ENCODE results near the gene MROH8.
A peak's percentile ranks its signal among the peaks of the same experiment; 100 is the strongest.

Gene MROH8

GRCh38 chr20:37178839-37179682, at the start of gene MROH8, which contains the start of gene RPN2:
Gene MROH8, minus strand, starts transcription at chr20:37179548.
Gene RPN2, plus strand, starts transcription at chr20:37179330. Its CDS starts 27 bp downstream, at chr20:37179357.
- DNase-seq, result peak; percentile 94

GRCh38 chr20:37228656-37229055, 49.3 kb upstream of the MROH8 start:
- no peak for DNase-seq

DNA sequence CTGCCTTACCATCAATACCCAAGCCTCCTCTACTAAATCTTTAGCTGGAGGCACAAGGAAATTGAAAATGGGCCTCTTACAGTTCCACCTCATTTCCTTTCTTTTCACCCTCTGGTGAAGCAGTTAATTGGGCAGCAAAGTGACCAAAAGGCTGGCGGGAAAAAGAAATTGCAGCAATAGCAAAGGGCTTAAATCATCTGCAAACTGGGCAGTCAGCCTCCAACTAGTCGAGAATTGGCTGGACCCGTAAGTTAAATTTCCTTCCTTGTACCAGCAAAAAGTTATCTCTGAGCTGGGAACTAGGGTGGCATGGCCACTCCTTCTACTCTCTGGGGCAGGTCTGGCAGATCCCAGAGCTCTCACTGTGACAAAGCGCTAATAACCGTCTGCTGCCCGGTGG, 48.7 kb upstream of the MROH8 start:
- no peak for DNase-seq

- DNase-seq, result no peak
These were observed 47.5 kb upstream of the MROH8 start for GRCh38 chr20:37226889-37227288.

- DNase-seq, result no peak
These were observed 45.8 kb upstream of the MROH8 start for GRCh38 chr20:37225146-37225545.

- no peak for DNase-seq
These were observed 43.7 kb upstream of the MROH8 start for GRCh38 chr20:37223053-37223452.

DNA sequence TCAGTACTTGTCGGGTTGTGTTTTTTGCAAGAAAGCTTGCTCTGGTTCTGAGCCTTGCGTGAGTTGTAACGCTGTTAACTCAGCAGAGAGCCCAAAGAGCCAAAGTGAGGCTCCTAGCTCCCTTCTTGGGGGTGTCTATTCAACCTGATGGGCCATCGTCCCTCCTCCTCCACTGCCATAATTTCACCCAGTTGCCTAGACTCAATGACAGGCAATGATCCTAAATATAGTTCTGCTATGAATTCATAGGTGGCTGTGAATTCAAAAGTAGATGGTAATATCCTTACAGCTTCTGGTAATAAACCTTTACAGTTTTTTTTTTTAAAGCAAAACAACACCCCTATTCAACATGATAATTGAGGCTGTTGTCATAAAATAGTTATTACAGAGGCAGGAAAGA, 42.7 kb upstream of the MROH8 start:
- DNase-seq, result no peak

- no peak for DNase-seq
These were observed 41.4 kb upstream of the MROH8 start for GRCh38 chr20:37220731-37221130.

DNA sequence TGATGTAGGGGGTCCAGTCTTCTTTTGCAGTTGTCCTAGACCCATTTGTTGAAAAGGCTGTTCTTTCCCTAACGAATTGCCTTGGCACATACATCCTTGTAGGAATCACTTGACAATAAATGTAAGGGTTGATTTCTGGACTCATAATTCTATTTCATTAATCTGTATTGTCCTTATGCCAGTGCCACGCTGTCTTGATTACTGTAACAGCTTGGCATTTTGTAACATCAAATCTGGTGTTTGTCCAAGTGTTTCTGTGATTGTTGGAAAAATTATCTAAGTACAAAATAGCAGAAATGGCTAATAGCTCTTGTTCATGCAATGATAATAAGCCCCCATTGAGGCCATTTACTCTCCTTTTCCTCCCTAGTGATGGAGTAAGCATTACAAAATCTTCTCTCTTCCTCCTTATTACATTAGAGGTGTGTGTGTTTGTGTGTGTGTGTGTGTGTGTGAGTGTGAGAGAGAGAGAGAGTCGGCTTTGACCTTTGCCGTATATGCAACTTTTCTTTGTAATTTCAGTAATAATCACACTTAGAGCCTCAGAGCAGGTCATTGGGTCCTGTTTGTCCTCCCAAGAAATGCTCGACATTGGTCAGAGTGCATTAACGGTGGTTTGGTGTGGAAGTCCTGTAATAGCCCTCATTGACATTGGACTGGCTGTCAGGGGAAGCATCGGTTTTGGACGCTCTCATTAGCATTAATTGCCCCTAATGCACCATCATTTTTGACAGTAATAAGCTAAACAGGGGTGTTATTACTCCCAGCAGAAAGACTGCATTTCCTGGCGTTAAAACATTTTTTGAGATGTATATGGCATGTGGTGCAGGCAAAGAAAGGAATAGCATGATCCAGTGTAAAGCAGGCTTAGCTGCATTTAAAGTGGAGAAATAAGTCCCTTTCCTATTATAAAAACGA, 40.7 kb upstream of the MROH8 start:
- DNase-seq, result no peak

- no peak for DNase-seq
These were observed 39.6 kb upstream of the MROH8 start for GRCh38 chr20:37218976-37219375.

- no peak for DNase-seq
These were observed 39.1 kb upstream of the MROH8 start for GRCh38 chr20:37218441-37218840.

DNA sequence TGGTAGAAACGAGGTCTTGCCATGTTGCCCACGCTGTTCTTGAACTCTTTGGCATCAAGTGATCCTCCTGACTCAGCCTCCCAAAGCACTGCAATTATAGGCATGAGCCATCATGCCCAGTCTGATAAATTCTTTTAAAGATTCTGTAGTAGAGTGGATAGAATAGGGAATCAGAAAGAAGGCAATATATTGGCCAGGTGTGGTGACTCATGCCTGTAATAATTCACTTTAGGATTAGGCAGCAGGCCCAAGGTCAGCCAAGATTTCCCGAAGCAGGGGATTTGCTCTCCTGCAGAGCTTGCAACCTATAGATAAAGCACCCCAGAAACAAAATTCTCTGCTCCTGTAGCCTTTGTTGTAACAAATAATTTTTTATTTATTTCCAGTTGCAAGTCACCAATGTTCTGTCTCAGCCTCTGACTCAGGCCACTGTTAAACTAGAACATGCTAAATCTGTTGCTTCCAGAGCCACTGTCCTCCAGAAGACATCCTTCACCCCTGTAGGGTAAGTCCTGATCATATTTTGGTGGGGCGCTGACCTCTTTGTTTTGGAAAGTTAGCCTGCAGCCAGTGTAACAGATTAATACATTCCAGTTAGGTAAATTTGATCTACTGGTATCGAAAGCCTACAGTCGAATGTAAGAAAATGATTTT, 30.4 kb upstream of the MROH8 start:
- DNase-seq, result no peak

DNA sequence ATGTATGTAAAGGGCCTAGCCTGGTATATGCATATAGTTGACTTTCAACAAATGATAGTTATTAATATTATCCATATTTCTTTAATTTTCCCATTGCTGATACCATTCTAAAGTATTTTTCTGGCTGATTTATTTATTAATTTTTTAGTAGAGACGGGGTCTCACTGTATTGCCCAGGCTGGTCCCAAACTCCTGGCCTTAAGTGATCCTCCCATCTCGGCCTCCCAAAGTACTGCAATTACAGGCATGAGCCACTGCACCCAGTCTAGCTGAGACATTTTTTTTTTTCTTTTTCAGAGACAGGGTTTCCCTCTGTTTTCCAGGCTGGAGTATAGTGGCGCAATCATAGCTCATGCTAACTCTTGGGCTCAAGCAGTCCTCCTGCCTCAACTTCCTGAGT, 29.8 kb upstream of the MROH8 start:
- no peak for DNase-seq

- no peak for DNase-seq
These were observed 27.8 kb upstream of the MROH8 start for GRCh38 chr20:37207171-37207570.

- DNase-seq, result no peak
These were observed 26.4 kb upstream of the MROH8 start for GRCh38 chr20:37205794-37206193.

DNA sequence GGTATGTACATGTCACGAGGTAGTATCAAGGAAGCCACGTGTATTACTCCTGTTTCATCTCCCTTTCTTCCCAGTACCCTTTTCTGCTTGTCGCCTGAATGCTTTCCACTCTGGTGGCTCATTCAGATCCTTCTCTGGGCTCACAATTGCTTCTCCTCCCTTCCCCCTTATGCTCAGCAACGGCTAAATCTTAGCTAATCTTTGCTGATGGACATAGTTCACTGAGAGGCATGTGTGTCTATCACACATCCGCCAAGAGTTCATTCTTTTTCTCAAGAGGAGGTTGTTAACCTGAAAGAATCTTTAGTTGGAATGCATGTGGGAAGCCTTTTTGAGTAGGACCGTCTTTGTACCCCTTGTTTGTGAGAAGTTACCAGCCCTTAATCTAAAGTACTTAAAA, 25.8 kb upstream of the MROH8 start:
- DNase-seq, result no peak

DNA sequence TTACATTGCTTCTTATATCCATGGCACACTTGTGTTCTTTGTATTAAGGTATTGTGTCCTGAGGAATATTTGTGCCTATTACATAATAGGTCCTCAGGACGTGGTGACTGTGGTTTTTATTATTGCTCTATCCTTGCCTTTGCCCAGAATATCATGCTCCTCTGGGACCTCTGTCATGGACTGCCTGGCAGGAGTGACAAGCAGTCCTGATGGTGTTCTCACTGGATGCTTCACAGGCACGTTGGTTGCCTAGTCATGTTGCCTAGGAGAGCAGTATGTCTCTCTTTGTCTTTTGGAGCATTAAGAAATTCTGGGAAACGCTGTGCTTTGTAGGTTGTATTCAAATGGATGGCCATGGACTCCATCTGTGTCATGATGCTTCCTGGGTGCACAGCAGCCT, 24.7 kb upstream of the MROH8 start:
- no peak for DNase-seq

DNA sequence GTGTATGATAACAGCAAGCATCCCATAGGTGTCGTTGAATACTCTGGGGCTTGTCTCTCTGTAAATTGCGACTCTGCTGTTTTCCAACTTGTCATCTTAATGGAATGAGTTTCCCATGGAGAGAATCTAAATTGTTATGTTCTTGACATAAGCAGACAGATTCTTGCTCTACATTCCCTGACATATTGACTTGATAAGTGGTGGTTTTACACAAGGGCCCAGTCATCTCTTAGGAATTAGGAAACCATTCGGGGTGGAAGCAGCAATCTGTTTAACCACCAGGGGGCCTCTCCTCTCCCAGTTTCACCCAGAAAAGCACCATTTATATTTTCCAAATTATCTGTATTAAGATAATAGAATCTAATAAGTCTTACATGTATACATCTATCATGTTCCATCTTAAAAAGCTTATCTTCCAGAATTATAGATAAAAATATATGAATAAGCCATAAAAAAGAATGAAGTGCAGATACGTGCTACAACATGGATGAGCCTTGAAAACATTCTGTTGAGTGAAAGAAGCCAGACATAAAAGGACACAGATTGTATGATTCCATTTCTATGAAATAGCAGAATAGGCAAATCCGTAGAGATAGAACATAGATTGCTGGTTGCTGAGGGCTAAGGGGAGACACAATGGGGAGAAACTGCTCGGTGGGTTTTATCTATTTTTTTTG, 23.1 kb upstream of the MROH8 start:
- DNase-seq, result no peak

- no peak for DNase-seq
These were observed 22.4 kb upstream of the MROH8 start for GRCh38 chr20:37201827-37202162.

DNA sequence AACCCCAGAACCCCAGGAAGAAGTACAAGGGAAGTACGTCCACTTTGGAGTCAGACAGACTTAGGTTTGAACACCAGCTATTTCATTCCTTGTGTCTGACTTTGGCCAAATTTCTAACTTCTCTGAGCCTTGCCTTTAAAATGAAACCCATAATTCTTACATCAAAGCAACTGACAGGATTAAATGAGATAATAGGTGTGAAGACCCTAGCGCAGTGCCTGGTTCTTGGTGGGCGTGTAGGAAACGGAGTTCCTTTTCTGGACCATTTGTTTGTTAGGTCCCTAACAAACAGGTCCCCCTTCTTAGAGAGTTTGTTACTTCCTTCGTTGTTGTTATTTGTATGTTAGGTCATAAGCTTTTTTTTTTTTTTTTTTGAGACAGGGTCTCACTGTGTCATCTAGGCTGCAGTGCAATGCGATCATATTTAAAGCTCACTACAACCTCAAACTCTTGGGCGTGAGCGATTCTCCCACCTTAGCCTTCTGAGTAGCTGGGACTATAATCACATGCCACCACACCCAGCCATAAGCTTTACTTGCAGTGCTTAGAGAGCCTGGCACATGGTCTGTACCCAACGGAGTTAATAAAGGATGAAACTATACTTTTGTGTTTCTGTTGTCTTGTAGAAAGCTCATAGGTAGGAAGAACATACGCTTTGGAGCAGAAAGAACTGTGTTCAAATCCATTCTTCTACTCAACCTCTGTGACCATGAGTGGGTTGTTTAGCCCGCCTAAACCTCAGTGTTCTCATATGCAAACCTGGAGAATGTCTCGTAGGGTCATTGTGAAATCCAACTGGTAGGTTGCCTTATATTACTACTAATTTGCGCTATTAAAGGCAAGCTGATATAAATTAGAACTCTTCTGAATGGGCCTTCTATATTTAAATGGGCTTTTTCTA, 21.8 kb upstream of the MROH8 start:
- no peak for DNase-seq

DNA sequence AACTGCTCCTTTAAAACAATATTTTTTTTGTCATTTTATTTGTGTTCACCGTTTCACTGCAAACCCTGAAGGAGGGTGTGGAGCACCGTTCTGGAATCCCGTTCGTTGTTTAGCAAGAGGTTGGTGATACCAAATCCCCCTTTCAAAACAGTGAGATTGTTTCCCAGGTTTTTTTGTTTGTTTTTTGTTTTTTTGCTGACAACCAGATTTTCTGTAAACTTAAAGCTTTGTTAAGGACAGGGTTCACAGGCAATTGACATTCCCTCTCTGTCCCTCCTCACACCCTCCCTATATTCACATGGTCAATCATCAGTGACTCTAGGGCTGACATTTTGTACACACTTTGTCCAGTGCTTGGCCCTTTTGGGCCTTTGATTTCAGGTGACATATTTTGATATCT, 21.0 kb upstream of the MROH8 start:
- DNase-seq, result no peak
